Fibroblast of lung (primary cell): ENCODE measurements around the gene NCOA1. TPM values are rescaled to one million over a fixed set of nuclear protein-coding genes. Genes with fewer than 3 reads are reported as not detected.
"Not testable (repeated sequence)": the region's sequence is repeated elsewhere in the genome, so short reads cannot be mapped to it uniquely, and the experiment has no call there.

ENCODE experiments used
- DNase-seq, 2 donors: peaks; one replicate each; pipeline versions ENCODE4 v3.0.0 to v3.0.0-alpha.2; 2010; ENCODE audit warnings: low read depth in 2 of 2
- H2AFZ ChIP-seq: 2 replicates; pipeline ENCODE4 v1.5.1; 2012; ENCODE audit warnings: low read length, control low read depth, inconsistent platforms
- H3K27ac ChIP-seq: 2 replicates; pipeline ENCODE4 v1.5.1; 2011; ENCODE audit warnings: low read length, control low read depth; ENCODE audit not compliant: insufficient read depth
- H3K27me3 ChIP-seq: 2 replicates; pipeline ENCODE4 v1.5.1; 2011; ENCODE audit warnings: mild to moderate bottlenecking, low read length; ENCODE audit not compliant: control insufficient read depth, insufficient read depth
- H3K36me3 ChIP-seq: 2 replicates; pipeline ENCODE4 v1.5.1; 2011; ENCODE audit warnings: low read length; ENCODE audit not compliant: control insufficient read depth, insufficient read depth
- H3K4me1 ChIP-seq: 2 replicates; pipeline ENCODE4 v1.5.1; 2011; ENCODE audit warnings: low read length; ENCODE audit not compliant: control insufficient read depth, insufficient read depth; ENCODE audit errors: extremely low read depth
- H3K4me2 ChIP-seq: 2 replicates; pipeline ENCODE4 v1.5.1; 2011; ENCODE audit warnings: low read length, control low read depth; ENCODE audit not compliant: insufficient read depth; ENCODE audit errors: extremely low read depth
- H3K4me3 ChIP-seq, 4 experiments: fragments of 200-600 bp in 1 of 4; sonication (generic) in 1 of 4; replicated peaks in 1 of 4; 2 replicates each; pipeline ENCODE4 v1.5.1; 2011 to 2016; ENCODE audit warnings: low read length in 4 of 4, low read depth in 3 of 4, mild to moderate bottlenecking in 3 of 4, control low read depth in 2 of 4, inconsistent platforms in 1 of 4, mixed read lengths in 1 of 4; ENCODE audit not compliant: insufficient read depth in 1 of 4; ENCODE audit errors: control extremely low read depth in 1 of 4
- H3K79me2 ChIP-seq: 2 replicates; pipeline ENCODE4 v1.5.1; 2012; ENCODE audit warnings: mild to moderate bottlenecking, low read length, inconsistent platforms; ENCODE audit not compliant: control insufficient read depth, insufficient read depth
- H3K9ac ChIP-seq: 2 replicates; pipeline ENCODE4 v1.5.1; 2011; ENCODE audit warnings: mild to moderate bottlenecking, low read length, control low read depth; ENCODE audit not compliant: insufficient read depth
- H3K9me3 ChIP-seq: 2 replicates; pipeline ENCODE4 v1.5.1; 2012; ENCODE audit warnings: low read depth, low read length; ENCODE audit not compliant: control insufficient read depth, insufficient read depth
- H4K20me1 ChIP-seq: 2 replicates; pipeline ENCODE4 v1.5.1; 2011; ENCODE audit warnings: low read length; ENCODE audit not compliant: control insufficient read depth, insufficient read depth; ENCODE audit errors: extremely low read depth
- EZH2 ChIP-seq: IDR thresholded peaks from 2 replicates; pipeline ENCODE4 v1.5.1; 2012; ENCODE audit warnings: low read length, control low read depth, mild to moderate bottlenecking; ENCODE audit errors: missing control alignments
- polyA plus RNA-seq, 2 donors: library from polyadenylated mRNA; depleted of rRNA in 1 of 2; stranded (reverse) in 1 of 2; unstranded in 1 of 2; fragments of >200 nt; gene quantifications; 2 replicates each; pipeline ENCODE4 v1.2.1, GENCODE V29; 2011 to 2012; ENCODE audit warnings: missing spikeins in 1 of 2
- total RNA-seq: library from RNA; depleted of rRNA; stranded (reverse); fragments of >200 nt; gene quantifications from 2 replicates; pipeline ENCODE4 v1.2.1, GENCODE V29; 2014
- TF ChIP-seq, protein P1 (sequence below), 2 donors: IDR thresholded peaks in 1 of 2; conservative IDR thresholded peaks in 1 of 2; 1 replicate in 1 of 2; 2 replicates in 1 of 2; pipeline ENCODE4 v1.5.1; 2011 to 2012; ENCODE audit warnings: low read length in 2 of 2, control low read depth in 1 of 2, inconsistent platforms in 1 of 2, low read depth in 1 of 2, mild to moderate bottlenecking in 1 of 2

NCOA1 gene
- total and polyA plus RNA-seq, 2 donors (not counting 1 experiment from before 2014, with no cell fraction given) = 15.5 to 19.8 TPM

DNA sequence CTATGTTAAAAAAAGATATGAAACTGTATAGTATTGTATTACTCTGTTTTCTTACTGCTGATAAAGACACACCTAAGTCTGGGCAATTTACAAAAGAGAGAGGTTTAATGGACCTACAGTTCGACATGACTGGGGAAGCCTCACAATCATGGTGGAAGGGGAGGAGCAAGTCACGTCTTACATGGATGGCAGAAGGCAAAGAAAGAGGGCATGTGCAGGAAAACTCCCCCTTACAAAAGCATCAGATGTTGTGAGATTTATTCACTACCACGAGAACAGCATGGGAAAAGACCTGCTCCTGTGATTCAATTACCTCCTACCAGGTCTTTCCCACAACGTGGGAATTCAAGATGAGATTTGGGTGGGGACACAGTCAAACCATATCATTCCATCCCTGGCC, 57.0 kb downstream of the NCOA1 start:
- Histone ChIP-seq H3K79me2 (no peaks in the 10 kb centered on the region), H3K4me1 (no peaks in the 10 kb centered on the region), H3K36me3 (no peaks in the 10 kb centered on the region), H3K27ac (no peak overlapping the region), H4K20me1 (no peaks in the 10 kb centered on the region), H3K9me3 (no peaks in the 10 kb centered on the region), H3K4me2 (no peak overlapping the region), H3K4me3 (no peak overlapping the region), H2AFZ (no peak overlapping the region), H3K27me3 (no peaks in the 10 kb centered on the region), H3K9ac (no peak overlapping the region)
- TF ChIP-seq, protein P1, sequence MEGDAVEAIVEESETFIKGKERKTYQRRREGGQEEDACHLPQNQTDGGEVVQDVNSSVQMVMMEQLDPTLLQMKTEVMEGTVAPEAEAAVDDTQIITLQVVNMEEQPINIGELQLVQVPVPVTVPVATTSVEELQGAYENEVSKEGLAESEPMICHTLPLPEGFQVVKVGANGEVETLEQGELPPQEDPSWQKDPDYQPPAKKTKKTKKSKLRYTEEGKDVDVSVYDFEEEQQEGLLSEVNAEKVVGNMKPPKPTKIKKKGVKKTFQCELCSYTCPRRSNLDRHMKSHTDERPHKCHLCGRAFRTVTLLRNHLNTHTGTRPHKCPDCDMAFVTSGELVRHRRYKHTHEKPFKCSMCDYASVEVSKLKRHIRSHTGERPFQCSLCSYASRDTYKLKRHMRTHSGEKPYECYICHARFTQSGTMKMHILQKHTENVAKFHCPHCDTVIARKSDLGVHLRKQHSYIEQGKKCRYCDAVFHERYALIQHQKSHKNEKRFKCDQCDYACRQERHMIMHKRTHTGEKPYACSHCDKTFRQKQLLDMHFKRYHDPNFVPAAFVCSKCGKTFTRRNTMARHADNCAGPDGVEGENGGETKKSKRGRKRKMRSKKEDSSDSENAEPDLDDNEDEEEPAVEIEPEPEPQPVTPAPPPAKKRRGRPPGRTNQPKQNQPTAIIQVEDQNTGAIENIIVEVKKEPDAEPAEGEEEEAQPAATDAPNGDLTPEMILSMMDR (conservative IDR thresholded peaks at IDR 0.05 in 1 of 2, IDR thresholded peaks at IDR 0.05 in 1 of 2; ENCODE audit: low read depth in 1 of 2, low read length in 2 of 2) = no peak
- no peak for TF ChIP-seq EZH2
- DNase-seq = no peak

DNA sequence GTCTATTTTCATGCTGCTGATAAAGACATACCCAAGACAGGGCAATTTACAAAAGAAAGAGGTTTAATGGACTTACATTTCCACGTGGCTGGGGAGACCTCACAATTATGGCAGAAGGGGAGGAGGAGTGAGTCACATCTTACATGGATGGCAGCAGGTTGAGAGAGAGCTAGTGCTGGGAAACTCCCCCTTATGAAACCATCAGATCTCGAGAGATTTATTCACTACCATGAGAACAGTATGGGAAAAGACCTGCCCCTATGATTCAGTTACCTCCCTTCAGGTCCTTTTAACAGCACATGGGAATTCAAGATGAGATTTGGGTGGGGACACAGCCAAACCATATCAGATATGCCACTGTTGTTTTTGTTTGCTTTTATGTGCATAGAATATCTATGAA, 59.2 kb downstream of the NCOA1 start:
- DNase-seq = not testable (repeated sequence)

DNA sequence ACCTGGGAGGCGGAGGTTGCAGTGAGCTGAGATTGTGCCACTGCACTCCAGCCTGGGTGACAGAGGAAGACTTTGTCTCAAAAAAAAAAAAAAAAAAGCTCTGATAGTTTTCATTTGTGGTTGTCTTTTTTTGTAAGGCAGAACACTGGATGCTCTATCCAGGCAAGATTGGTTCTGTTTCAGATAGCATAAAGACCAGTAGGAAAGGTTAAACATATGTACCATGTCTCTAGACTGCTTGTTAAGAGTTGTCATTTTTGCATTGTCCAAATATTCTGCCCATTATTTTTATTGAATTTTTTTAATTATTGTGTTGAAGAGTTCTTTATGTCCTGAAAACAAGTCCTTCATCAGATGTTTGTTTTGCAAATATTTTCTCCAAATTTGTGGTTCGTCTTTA, 60.0 kb downstream of the NCOA1 start:
- no peaks in the 10 kb centered on the region for H3K9me3 ChIP-seq
- H3K36me3 ChIP-seq = no peaks in the 10 kb centered on the region
- H3K4me3 ChIP-seq = no peak overlapping the region
- no peaks in the 10 kb centered on the region for H3K79me2 ChIP-seq
- no peaks in the 10 kb centered on the region for H4K20me1 ChIP-seq
- no peaks in the 10 kb centered on the region for H3K27me3 ChIP-seq
- H3K27ac ChIP-seq = no peak overlapping the region
- H2AFZ ChIP-seq = no peak overlapping the region
- H3K4me2 ChIP-seq = no peak overlapping the region
- H3K4me1 ChIP-seq = no peaks in the 10 kb centered on the region
- no peak for TF ChIP-seq EZH2
- TF ChIP-seq, protein P1 (conservative IDR thresholded peaks at IDR 0.05 in 1 of 2, IDR thresholded peaks at IDR 0.05 in 1 of 2; ENCODE audit: low read depth in 1 of 2, low read length in 2 of 2) = no peak
- H3K9ac ChIP-seq = no peak overlapping the region
- no peak for DNase-seq

More for the DNA sequence above, 59.2 kb downstream of the NCOA1 start:
- H3K36me3 ChIP-seq, H4K20me1 ChIP-seq, H3K9me3 ChIP-seq, H3K4me1 ChIP-seq, H3K27ac ChIP-seq, H3K27me3 ChIP-seq, H3K9ac ChIP-seq, H2AFZ ChIP-seq, H3K4me3 ChIP-seq, H3K4me2 ChIP-seq, H3K79me2 ChIP-seq: not testable (repeated sequence)
